Stimulated activated naive CD4-positive, alpha-beta T cell (primary cell): ENCODE measurements around the gene RGS13.
A peak's percentile ranks its signal among the peaks of the same experiment; 100 is the strongest.

Experiments
- DNase-seq, 6 experiments: peaks; one replicate each; lab custom pipeline; 2025; lab: John Stamatoyannopoulos, UW

The RGS13 gene, protein sequence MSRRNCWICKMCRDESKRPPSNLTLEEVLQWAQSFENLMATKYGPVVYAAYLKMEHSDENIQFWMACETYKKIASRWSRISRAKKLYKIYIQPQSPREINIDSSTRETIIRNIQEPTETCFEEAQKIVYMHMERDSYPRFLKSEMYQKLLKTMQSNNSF

GRCh38 chr1:192635939-192636338 is at the start of gene RGS13:
Gene RGS13, plus strand, starts transcription at chr1:192636147. Its CDS starts 8,188 bp downstream, at chr1:192644335.
- DNase-seq, result no peak

GRCh38 chr1:192587386-192588266 is 48.3 kb upstream of the RGS13 start:
- DNase-seq, result no peak

GRCh38 chr1:192588546-192588945 is 47.4 kb upstream of the RGS13 start:
- no peak for DNase-seq

DNA sequence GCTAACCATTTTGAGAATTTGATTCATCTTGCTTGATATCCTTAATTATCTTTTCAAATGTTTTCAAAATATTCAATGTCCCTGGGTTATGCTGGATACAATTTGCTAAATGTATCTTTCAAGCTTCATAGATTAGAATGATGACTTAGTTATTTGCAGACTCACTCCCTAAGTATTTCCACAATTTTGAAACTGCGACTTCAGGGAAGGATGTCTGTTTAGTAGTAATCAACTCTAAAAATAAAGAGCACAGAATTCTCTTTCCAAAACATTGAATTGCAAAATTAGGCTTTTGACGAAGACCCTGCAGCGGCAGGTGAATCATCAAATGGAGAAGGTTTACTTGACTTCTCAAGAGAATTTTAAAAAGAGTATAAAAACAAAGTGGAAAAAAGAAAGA is 46.1 kb upstream of the RGS13 start:
- DNase-seq, result no peak

DNA sequence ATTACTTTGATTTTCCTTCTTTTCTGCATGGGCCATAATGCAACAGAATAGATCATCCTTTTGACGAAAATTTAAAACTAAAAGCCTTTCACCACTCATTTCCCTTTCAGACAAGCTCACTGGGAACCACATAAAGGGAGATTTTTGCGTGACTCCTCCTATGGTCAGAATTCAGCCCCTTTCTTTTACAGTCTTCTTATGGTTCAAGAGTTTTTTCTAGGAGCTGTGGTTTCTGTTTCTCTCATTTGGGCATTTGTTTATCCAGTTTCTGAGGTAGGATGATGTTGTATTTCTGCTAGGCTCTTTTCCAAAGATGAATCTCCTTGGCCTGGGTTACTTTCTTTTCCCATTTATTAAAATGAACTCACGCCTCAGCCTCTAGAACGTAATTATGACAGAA is 43.4 kb upstream of the RGS13 start:
- no peak for DNase-seq

GRCh38 chr1:192592981-192593708 is 42.8 kb upstream of the RGS13 start:
- DNase-seq, result no peak

- no peak for DNase-seq
Measured at GRCh38 chr1:192595299-192595698, 40.6 kb upstream of the RGS13 start.

- DNase-seq, result no peak
Measured at GRCh38 chr1:192598589-192598988, 37.4 kb upstream of the RGS13 start.

DNA sequence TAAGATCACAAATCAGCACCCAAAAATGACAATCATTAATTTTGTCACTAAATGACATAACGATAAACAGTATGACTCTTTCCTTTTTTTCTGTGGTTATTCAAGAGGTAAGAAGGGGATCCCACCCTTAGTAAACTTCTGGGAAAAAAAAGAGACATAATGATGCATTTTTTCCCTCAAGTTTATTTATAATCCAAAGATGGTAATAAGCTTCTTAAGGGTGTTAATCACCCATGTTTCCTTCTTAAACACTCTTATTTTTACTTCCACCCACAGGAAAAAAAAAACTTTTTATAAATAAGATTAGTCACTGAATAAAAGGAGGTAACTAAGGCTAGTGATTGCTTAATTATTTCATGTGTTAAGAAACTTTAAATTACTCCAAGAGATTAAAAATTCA is 35.7 kb upstream of the RGS13 start:
- DNase-seq, result no peak

- DNase-seq, result no peak
Measured at GRCh38 chr1:192601143-192601542, 34.8 kb upstream of the RGS13 start.

DNA sequence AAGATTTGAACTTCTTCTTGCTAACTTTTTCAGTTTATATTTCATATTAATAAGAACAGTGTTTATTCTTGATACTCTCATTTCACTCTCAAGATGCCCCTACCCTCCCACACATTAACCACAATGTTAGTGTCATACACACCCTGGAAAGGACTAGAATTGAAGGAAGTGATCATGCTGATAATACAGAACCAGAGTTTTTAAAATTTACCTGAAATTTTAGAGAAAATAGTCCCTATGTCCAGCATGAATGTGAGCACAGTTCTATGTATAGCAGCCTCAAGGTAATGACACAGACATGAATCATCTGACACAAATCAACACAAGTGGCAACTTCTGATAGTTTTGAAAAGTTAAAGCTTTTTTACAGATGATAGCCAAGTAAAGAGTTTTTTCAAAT is 34.4 kb upstream of the RGS13 start:
- DNase-seq, result no peak

DNA sequence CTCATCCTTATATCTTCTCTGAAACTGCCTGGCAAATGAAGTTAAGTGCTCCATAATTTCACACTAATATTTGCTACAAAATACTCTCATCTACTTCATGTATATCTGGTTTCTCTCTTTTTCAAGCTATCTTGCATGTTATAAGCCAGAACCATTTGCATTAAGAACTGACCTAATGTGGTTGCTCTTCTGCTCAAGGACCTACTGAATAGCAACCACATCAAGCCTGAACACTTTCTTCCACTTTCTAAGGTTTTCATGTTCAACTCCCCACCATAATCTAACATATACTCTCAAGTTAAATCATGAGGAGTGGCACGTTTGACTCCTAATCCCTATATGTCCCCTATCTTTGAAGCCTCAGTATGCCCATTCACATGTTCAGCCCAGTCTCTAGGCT is 33.2 kb upstream of the RGS13 start:
- DNase-seq, result no peak

DNA sequence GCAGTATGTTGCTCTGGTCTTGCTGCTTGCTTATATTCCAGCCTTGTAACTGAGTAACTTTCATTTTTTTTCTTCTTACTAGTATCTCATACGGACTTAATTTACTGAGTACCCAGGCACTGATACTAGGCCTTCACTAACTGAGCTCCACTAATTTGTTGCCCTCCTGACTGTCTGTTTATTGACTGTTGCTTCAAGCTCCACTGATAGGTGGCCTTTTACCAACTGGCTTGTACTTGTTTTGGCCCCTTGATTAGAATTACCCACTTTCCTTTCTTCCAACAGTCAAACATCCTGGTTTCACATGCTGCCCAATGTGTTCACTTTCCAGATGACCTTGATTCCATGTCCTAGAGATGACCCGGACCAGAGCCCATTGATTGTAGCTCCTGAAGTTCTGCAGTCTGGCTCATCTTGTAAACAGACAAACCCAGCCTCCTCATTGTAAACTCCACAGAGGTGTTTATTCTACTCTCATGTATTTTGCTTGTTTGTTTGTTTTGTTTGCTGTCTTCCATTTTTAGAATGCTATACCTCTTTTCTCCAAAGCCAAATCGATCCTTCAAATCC is 32.6 kb upstream of the RGS13 start:
- DNase-seq, result no peak

GRCh38 chr1:192604979-192605620 is 30.8 kb upstream of the RGS13 start:
- DNase-seq, result no peak

DNA sequence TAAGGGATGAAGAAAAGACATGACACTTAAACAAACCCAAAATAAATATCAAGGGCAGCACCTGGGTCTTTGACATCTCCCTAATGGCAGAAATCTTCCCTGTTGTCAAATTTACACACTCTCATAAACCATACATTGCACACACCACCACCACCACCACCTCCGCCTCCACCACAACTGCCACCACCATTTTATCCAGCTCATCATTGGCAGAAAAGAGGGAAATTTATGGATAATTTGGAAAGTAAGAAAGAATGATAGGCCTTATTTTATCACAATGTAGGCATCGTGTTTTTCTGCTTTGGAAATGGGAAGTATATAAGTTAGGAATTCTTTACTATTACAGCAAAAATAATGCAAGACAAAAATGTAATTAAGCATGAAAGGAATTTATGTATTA is 27.3 kb upstream of the RGS13 start:
- DNase-seq, result no peak

GRCh38 chr1:192609110-192610079 is 26.6 kb upstream of the RGS13 start:
- peak in 5 of 6 experiments; percentile 30 to 72 (median 60) for DNase-seq

DNA sequence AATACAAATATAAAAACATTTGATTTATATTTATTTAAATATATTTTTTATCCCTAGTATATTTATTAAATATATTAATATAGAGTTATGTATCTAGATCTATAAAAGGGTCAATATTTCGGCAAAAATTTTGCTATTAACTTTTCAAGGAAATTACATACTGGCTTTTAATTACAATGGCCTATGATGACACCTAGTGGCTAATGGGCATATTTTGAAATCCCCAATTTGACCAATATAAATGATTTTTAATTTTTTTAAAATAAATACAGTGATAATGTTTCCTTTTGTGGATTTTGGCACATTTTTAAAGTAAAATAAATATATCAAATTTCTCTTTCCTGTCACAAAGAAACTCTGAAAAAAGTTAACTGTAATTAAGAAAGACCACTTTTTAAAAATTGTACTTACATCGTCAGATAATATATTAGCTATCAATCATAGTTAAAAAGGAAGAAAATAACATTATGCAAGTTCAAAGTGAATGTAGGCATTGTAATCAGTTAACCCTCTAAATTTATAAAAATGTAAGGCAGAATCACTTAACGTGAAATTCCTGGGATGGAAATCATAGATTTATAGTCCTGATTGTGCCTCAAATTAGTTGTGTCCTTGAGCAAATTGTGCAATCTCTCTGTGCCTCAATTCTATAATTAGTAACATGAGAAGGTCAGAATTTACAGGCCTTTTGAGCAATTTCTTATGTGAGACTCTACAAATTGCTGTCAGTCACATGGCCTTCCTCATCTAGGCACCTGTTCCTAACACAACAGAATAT is 25.6 kb upstream of the RGS13 start:
- DNase-seq, result peak in 2 of 6 experiments; percentile 10 to 27

- DNase-seq, result no peak
Measured at GRCh38 chr1:192615055-192615454, 20.9 kb upstream of the RGS13 start.

DNA sequence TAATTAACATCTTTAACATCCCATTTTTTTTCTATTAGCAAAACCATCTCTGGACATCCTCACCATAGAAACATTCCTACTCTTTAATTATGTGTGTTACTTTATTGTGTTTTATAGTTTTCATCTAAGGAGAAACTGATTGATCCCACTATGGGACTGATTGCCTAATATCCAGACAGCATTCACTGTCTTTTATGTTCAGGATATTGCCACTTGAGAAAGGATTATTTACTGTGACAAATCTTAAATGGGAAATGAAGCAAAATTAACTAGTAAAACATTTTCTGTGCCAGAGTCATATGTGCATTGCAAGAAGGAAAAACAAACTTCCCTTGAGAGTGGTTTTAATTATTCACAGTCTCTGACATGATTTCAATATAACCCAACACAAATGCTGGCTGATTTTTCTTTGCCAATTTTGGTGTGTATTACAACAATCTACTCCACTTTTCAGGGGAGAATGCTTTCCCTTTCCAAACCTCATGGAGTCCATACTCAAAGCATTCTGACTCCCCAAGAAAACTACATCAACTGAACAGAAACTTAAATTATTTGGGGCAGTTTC is 15.8 kb upstream of the RGS13 start:
- DNase-seq, result no peak
